K562 (cell line): ENCODE data around the gene DCP1B. TPM values are rescaled to one million over a fixed set of nuclear protein-coding genes. Genes with fewer than 3 reads are reported as not detected.

Source experiments
- BMI1 ChIP-seq: fragments of 150-350 bp; IDR thresholded peaks from 2 replicates; pipeline ENCODE4 v1.6.1; 2014; ENCODE audit warnings: low read length
- BRCA1 ChIP-seq, 2 experiments: fragments of 450-650 bp in 1 of 2; sonication (generic) in 1 of 2; formaldehyde crosslinking in 1 of 2; IDR thresholded peaks; 2 replicates each; pipeline versions ENCODE4 v1.5.0 to v1.6.1; 2017 to 2020; ENCODE audit warnings: mild to moderate bottlenecking in 1 of 2, missing genetic modification reagents in 1 of 2
- CBX3 ChIP-seq, 2 experiments: IDR thresholded peaks; 1 replicate in 1 of 2; 2 replicates in 1 of 2; pipeline ENCODE4 v1.6.1; 2012; ENCODE audit warnings: inconsistent platforms in 2 of 2, low read length in 2 of 2, borderline replicate concordance in 1 of 2, control low read depth in 1 of 2
- EHMT2 ChIP-seq: fragments of 450-650 bp; IDR thresholded peaks from 2 replicates; pipeline ENCODE4 v1.6.1; 2018; ENCODE audit warnings: antibody characterized with exemption
- HNRNPH1 ChIP-seq: fragments of 200-400 bp; formaldehyde crosslinking; optimal IDR thresholded peaks from 2 replicates; pipeline ENCODE3; 2017; ENCODE audit warnings: low read depth, mild to moderate bottlenecking, low read length, moderate library complexity
- MECOM ChIP-seq: fragments of 250-450 bp; sonication (Bioruptor Pico); IDR thresholded peaks from 2 replicates; pipeline ENCODE4 v1.8.0; 2022; ENCODE audit warnings: inconsistent platforms
- POLR2G ChIP-seq: fragments of 200-400 bp; formaldehyde crosslinking; IDR thresholded peaks from 2 replicates; pipeline ENCODE4 v1.6.1; 2017; ENCODE audit warnings: low read depth, mild to moderate bottlenecking, antibody characterized with exemption, low read length, moderate library complexity
- XRCC5 ChIP-seq: fragments of 200-400 bp; formaldehyde crosslinking; IDR thresholded peaks from 2 replicates; pipeline ENCODE4 v1.6.1; 2017; ENCODE audit warnings: low read depth, mild to moderate bottlenecking, low read length
- ZNF175 ChIP-seq: fragments of 200-800 bp; sonication (Bioruptor generic); IDR thresholded peaks from 2 replicates; pipeline ENCODE4 v1.6.1; 2016; ENCODE audit warnings: low read depth, mild to moderate bottlenecking, missing genetic modification characterization, missing compliant biosample characterization
- polyA plus RNA-seq, 8 experiments: library from polyadenylated mRNA; depleted of rRNA in 4 of 8; stranded (reverse) in 5 of 8; unstranded in 3 of 8; fragments of >200 nt; fragmentation: Nextera tagmentation in 2 of 8; fragmentation: Illumina TruSeq in 1 of 8; extraction: Ambion mirVana in 2 of 8; extraction: Trizol in 1 of 8; gene quantifications; 2 replicates each; pipeline versions ENCODE4 v1.2.1 to v1.2.3, GENCODE V29; 2011 to 2014; ENCODE audit warnings: inconsistent platforms in 1 of 8, missing spikeins in 1 of 8
- total RNA-seq, 7 experiments: library from RNA; depleted of rRNA in 6 of 7; stranded (reverse); fragments of >200 nt in 6 of 7; fragmentation: Illumina TruSeq in 2 of 7; extraction: Trizol in 2 of 7; gene quantifications; 2 replicates each; pipeline versions ENCODE4 v1.2.1 to v1.2.3, GENCODE V29; 2011 to 2021; ENCODE audit warnings: low replicate concordance in 1 of 7
- TF ChIP-seq, protein P1 (sequence below): fragments of 450-650 bp; IDR thresholded peaks from 2 replicates; pipeline ENCODE4 v1.6.1; 2016; ENCODE audit warnings: low read depth

Gene DCP1B
- total and polyA plus RNA-seq, 9 of the 15 experiments (the other 6 are each of a cell fraction or from before 2014, with no cell fraction given): 0.83 to 7.3 (median 3.4) TPM

DNA sequence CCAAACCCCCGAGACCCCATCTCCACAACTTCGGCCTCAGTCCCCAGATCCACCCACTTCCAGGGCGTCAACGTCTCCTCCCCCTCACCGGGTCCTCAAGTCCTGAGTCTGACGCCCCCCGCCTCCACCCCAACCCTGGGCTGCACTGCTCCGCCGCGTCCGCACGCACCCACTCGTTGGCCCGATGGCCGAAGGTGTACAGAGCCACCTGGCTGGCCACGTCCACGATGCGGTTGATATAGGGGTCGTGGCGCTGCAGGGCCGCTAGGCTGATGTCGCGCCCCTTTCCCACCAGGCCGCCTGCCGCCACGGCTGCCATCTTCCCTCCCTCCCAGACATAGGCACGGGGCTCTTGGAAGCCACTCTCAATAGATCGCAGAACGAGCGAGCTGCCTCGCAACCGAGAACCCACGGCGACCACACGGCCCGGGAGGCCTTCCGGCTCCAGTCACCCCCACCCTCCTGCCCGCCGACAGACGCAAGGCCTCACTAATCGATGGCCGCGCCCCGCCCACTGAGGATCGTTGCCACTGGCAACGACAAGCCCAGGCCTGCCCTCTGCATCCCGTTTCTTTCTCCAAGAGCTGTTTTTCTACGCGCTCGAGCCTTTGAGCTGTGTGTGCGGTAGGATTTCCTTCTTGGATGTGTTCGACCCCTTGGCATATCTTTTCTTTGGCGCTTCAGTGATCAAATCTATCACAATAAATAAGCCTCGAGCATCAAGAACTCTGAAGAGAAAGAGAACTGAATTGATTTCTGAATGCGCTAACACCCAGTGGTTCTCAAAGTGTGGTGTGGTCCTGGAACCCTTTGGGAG is at the start of gene DCP1B (continued):
- TF ChIP-seq, protein P1, sequence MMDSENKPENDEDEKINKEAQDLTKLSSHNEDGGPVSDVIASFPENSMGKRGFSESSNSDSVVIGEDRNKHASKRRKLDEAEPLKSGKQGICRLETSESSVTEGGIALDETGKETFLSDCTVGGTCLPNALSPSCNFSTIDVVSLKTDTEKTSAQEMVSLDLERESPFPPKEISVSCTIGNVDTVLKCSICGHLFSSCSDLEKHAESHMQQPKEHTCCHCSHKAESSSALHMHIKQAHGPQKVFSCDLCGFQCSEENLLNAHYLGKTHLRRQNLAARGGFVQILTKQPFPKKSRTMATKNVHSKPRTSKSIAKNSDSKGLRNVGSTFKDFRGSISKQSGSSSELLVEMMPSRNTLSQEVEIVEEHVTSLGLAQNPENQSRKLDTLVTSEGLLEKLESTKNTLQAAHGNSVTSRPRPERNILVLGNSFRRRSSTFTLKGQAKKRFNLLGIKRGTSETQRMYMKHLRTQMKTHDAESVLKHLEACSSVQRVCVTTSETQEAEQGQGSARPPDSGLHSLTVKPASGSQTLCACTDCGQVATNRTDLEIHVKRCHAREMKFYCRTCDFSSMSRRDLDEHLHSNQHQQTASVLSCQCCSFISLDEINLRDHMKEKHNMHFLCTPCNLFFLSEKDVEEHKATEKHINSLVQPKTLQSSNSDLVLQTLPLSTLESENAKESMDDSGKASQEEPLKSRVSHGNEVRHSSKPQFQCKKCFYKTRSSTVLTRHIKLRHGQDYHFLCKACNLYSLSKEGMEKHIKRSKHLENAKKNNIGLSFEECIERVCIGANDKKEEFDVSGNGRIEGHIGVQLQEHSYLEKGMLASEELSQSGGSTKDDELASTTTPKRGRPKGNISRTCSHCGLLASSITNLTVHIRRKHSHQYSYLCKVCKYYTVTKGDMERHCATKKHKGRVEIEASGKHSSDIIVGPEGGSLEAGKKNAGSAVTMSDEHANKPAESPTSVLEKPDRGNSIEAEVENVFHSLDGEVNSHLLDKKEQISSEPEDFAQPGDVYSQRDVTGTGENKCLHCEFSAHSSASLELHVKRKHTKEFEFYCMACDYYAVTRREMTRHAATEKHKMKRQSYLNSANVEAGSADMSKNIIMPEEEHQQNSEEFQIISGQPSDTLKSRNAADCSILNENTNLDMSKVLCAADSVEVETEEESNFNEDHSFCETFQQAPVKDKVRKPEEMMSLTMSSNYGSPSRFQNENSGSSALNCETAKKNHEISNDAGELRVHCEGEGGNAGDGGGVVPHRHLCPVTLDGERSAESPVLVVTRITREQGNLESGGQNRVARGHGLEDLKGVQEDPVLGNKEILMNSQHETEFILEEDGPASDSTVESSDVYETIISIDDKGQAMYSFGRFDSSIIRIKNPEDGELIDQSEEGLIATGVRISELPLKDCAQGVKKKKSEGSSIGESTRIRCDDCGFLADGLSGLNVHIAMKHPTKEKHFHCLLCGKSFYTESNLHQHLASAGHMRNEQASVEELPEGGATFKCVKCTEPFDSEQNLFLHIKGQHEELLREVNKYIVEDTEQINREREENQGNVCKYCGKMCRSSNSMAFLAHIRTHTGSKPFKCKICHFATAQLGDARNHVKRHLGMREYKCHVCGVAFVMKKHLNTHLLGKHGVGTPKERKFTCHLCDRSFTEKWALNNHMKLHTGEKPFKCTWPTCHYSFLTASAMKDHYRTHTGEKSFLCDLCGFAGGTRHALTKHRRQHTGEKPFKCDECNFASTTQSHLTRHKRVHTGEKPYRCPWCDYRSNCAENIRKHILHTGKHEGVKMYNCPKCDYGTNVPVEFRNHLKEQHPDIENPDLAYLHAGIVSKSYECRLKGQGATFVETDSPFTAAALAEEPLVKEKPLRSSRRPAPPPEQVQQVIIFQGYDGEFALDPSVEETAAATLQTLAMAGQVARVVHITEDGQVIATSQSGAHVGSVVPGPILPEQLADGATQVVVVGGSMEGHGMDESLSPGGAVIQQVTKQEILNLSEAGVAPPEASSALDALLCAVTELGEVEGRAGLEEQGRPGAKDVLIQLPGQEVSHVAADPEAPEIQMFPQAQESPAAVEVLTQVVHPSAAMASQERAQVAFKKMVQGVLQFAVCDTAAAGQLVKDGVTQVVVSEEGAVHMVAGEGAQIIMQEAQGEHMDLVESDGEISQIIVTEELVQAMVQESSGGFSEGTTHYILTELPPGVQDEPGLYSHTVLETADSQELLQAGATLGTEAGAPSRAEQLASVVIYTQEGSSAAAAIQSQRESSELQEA: no peak
- TF ChIP-seq ZNF175 (CRISPR knock-in tag) (no peak), HNRNPH1 (no peak), EHMT2 (peak; percentile 47; the same call in 1 of the 2 replicates), MECOM (CRISPR knock-in tag) (no peak), CBX3 (IDR thresholded peaks at IDR 0.05; ENCODE audit: borderline replicate concordance in 1 of 2, low read length in 2 of 2) (no peak; a peak in 1 of 3 replicates), XRCC5 (peak; percentile 81), BMI1 (peak; percentile 87), BRCA1 (IDR thresholded peaks at IDR 0.05) (no peak), BRCA1 (CRISPR knock-in tag; IDR thresholded peaks at IDR 0.05) (no peak), POLR2G (peak; percentile 92)
